ENCODE measurements around the gene LUZP2.

The LUZP2 gene

DNA sequence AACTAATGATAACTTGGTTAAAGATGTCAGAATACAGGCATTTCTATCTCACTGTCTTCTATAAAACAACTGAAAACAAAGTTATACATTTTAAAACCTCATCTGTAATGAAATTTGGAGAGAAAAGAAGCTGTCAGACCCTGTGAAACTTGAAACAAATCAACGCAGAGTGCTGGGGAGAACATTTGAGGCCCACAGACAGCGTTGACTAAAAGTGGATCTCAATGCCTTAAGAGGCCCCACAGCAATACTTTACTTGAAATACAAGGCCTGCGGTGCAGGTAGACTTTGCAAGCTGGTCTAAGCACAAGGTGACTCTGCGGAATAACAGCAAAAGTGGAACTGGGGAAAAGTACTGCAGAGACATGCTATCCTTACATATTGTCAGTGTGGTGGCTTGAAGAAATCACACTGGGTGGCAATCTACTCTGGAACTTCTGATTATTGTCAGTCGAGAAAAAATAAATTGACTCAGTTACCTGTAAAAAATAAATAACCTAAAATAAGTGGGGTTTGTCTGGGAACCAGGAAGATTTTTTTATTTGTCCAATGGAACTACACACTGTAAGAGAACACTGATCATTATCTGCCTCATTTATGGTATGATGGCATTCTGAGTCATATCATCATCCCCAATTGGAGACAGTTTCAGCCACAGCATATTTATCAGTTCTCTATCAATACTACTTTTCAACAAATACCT lies 138.9 kb downstream of the LUZP2 start:
- no peaks in the 10 kb centered on the region for H3K36me3 ChIP-seq (ENCODE audit: insufficient read depth, low read length)
- H3K27me3 ChIP-seq (ENCODE audit: insufficient read depth, low read length) = no peaks in the 10 kb centered on the region
- H3K4me3 ChIP-seq (ENCODE audit: low read length) = no peak overlapping the region
- H3K9ac ChIP-seq (ENCODE audit: low read depth, low read length) = no peak overlapping the region
- no peaks in the 10 kb centered on the region for H3K4me1 ChIP-seq (ENCODE audit: insufficient read depth, low read length)
- WGBS = 98% methylated on average over 4 of the region's 5 CpGs
- H3K9me3 ChIP-seq (ENCODE audit: insufficient read depth, low read depth, low read length) = no peaks in the 10 kb centered on the region
- no peak overlapping the region for H3K27ac ChIP-seq (ENCODE audit: low read depth, low read length)

DNA sequence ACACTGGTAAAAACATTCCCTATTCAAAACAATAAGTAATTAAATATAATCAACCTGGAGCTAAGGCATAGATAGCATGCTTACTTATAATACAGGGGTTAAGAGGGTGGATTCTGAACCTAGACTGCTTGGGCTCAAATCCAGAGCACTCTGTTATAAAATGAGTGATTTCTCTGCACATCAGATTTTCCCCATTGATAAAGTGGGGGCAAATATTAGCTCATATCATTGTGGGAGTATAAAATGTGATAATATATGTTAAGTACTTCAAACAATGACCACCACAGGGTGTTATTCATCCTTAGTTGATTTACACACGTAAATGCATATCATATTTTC lies 139.4 kb downstream of the LUZP2 start:
- H3K4me3 ChIP-seq (ENCODE audit: low read length) = no peak overlapping the region
- H3K9me3 ChIP-seq (ENCODE audit: insufficient read depth, low read depth, low read length) = no peaks in the 10 kb centered on the region
- no peak overlapping the region for H3K27ac ChIP-seq (ENCODE audit: low read depth, low read length)
- H3K36me3 ChIP-seq (ENCODE audit: insufficient read depth, low read length) = no peaks in the 10 kb centered on the region
- H3K9ac ChIP-seq (ENCODE audit: low read depth, low read length) = no peak overlapping the region
- 96% methylated on average over 1 of the region's 1 CpG for WGBS
- H3K27me3 ChIP-seq (ENCODE audit: insufficient read depth, low read length) = no peaks in the 10 kb centered on the region
- H3K4me1 ChIP-seq (ENCODE audit: insufficient read depth, low read length) = no peaks in the 10 kb centered on the region

DNA sequence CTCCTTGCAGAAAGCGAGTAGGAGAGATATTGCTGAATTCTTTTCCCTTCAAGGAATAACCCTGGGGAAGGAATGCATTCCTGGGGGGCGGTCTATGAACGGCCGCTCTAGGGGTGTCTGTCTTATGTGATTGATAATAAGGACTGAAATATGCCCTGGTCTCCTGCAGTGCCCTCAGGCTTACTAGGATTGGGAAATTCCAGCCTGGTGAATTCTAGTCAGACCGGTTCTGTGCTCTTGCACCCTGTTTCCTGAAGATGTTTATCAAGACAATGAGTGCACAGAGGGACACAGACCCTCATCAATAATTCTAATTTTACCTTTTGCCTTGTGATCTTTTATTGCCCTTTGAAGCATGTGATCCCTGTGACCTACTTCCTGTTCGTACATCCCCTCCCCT lies 140.7 kb downstream of the LUZP2 start:
- WGBS = 90% methylated on average over 6 of the region's 6 CpGs
- Histone ChIP-seq H3K4me3 (ENCODE audit: low read length) (no peak overlapping the region), H3K9me3 (ENCODE audit: insufficient read depth, low read depth, low read length) (no peaks in the 10 kb centered on the region), H3K36me3 (ENCODE audit: insufficient read depth, low read length) (no peaks in the 10 kb centered on the region), H3K9ac (ENCODE audit: low read depth, low read length) (no peak overlapping the region), H3K4me1 (ENCODE audit: insufficient read depth, low read length) (no peaks in the 10 kb centered on the region), H3K27ac (ENCODE audit: low read depth, low read length) (no peak overlapping the region), H3K27me3 (ENCODE audit: insufficient read depth, low read length) (no peaks in the 10 kb centered on the region)

DNA sequence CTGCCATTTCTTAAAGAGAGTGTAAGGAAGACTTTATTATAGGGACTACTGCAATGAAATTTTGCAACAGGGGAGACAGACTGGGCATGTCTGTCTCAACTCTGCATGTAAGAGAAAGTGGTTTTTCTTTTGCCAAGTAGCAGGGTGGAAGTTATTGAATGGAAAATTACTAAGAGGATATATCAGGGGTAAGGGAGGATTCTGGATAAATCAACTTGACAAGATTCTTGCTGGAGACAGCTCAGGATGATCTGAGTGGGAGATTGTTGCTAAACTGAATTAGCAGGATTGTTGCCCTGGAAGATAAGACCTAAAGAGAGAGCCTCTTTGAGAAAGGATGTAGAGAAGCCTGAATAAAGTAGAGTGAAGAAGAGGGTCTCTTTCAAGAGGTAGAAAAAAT lies 145.8 kb downstream of the LUZP2 start:
- Histone ChIP-seq H3K9me3 (ENCODE audit: insufficient read depth, low read depth, low read length) (no peaks in the 10 kb centered on the region), H3K36me3 (ENCODE audit: insufficient read depth, low read length) (no peaks in the 10 kb centered on the region), H3K27ac (ENCODE audit: low read depth, low read length) (no peak overlapping the region), H3K4me1 (ENCODE audit: insufficient read depth, low read length) (peaks cover 5% of the 10 kb centered on the region; the same call in 1 of the 2 replicates), H3K27me3 (ENCODE audit: insufficient read depth, low read length) (no peaks in the 10 kb centered on the region), H3K9ac (ENCODE audit: low read depth, low read length) (no peak overlapping the region), H3K4me3 (ENCODE audit: low read length) (no peak overlapping the region)

DNA sequence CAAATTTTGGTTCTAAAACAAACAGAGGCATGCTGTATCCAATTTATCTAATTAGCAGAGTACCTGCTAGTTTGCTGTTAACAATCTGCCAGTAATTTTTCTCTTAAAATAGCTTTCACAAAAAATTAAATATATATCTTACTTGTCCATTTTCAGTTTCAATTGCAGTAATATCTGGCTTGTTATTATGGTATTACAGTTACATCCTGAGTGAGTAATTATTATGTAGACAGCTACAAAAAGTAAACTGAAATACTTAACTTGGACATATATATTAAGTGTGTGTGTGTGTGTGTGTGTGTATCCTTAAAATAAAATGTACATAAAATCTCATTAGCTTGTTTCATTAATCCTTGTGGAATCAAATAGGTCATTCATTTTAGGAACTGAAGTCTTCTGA lies 148.7 kb downstream of the LUZP2 start:
- Histone ChIP-seq H3K4me3 (ENCODE audit: low read length) (no peak overlapping the region), H3K36me3 (ENCODE audit: insufficient read depth, low read length) (no peaks in the 10 kb centered on the region), H3K27ac (ENCODE audit: low read depth, low read length) (no peak overlapping the region), H3K9me3 (ENCODE audit: insufficient read depth, low read depth, low read length) (no peaks in the 10 kb centered on the region), H3K27me3 (ENCODE audit: insufficient read depth, low read length) (no peaks in the 10 kb centered on the region), H3K9ac (ENCODE audit: low read depth, low read length) (no peak overlapping the region), H3K4me1 (ENCODE audit: insufficient read depth, low read length) (peaks cover 5% of the 10 kb centered on the region; the same call in 1 of the 2 replicates)

DNA sequence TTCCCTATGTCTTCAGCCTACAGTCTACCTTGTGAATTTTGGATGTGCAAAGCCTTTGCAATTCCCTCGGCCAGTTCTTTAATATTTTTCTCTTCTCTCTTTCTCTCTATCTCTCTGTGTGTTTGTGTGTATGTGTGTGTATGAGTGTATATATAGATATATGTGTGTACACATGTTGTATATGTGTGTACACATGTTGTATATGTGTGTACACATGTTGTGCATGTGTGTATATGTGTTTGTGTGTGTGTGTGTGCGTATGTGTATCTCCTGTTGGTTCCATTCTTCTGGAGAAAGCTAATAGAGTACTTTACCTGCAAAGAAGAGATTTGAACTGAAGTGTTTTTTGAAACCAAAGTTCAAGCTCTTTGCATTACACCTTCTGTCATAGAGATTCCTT lies 155.0 kb downstream of the LUZP2 start:
- Histone ChIP-seq H3K27ac (ENCODE audit: low read depth, low read length) (no peak overlapping the region), H3K9ac (ENCODE audit: low read depth, low read length) (no peak overlapping the region), H3K36me3 (ENCODE audit: insufficient read depth, low read length) (no peaks in the 10 kb centered on the region), H3K4me3 (ENCODE audit: low read length) (no peak overlapping the region), H3K27me3 (ENCODE audit: insufficient read depth, low read length) (no peaks in the 10 kb centered on the region), H3K4me1 (ENCODE audit: insufficient read depth, low read length) (no peaks in the 10 kb centered on the region), H3K9me3 (ENCODE audit: insufficient read depth, low read depth, low read length) (no peaks in the 10 kb centered on the region)
- WGBS = 90% methylated on average over 1 of the region's 2 CpGs

DNA sequence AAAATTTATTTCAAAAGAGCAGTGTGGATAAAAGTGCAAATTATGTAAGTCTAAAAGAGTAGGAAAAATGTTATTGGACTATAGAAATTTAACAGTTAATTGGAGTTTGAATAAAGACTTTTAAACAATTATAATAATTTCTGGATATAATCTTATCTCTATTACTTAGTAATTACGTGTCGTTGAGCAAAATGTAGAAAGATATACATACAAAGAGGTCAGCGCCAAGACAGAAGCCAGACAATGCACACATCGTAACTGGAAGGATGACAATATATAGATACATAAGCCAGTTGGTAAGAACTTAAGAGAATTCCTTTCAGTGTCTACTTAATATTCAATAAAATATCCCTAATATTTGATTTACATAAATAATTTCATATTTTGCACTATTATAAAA lies 157.0 kb downstream of the LUZP2 start:
- no peaks in the 10 kb centered on the region for H3K9me3 ChIP-seq (ENCODE audit: insufficient read depth, low read depth, low read length)
- H3K27me3 ChIP-seq (ENCODE audit: insufficient read depth, low read length) = no peaks in the 10 kb centered on the region
- H3K36me3 ChIP-seq (ENCODE audit: insufficient read depth, low read length) = no peaks in the 10 kb centered on the region
- 100% methylated on average over 4 of the region's 4 CpGs for WGBS
- no peaks in the 10 kb centered on the region for H3K4me1 ChIP-seq (ENCODE audit: insufficient read depth, low read length)
- no peak overlapping the region for H3K9ac ChIP-seq (ENCODE audit: low read depth, low read length)
- no peak overlapping the region for H3K4me3 ChIP-seq (ENCODE audit: low read length)
- H3K27ac ChIP-seq (ENCODE audit: low read depth, low read length) = no peak overlapping the region

DNA sequence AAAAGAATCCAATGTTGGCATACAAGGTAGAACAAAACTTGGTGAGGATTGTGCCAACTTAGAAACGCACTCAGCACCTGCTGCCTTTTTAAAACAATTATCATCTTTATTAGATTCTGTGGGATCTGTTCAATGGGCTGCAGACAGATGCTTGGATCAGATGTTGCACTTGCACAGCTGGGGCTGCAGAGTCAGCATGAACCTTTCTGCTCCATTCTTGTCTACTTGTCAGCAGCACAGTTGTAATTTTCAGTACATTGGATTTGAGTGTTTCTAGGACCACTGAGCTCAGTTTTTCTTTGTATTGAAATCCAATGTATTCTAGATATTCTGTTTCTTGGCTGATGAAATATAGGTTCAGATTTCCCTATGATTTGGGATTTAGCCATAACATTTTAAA lies 164.5 kb downstream of the LUZP2 start:
- Histone ChIP-seq H3K27me3 (ENCODE audit: insufficient read depth, low read length) (no peaks in the 10 kb centered on the region), H3K27ac (ENCODE audit: low read depth, low read length) (no peak overlapping the region), H3K4me1 (ENCODE audit: insufficient read depth, low read length) (no peaks in the 10 kb centered on the region), H3K36me3 (ENCODE audit: insufficient read depth, low read length) (no peaks in the 10 kb centered on the region), H3K9me3 (ENCODE audit: insufficient read depth, low read depth, low read length) (0 out of 2 replicates have a peak, but pooled peaks cover 6% of the 10 kb centered on the region), H3K4me3 (ENCODE audit: low read length) (no peak overlapping the region), H3K9ac (ENCODE audit: low read depth, low read length) (no peak overlapping the region)
- WGBS = 88% methylated on average over 1 of the region's 1 CpG

DNA sequence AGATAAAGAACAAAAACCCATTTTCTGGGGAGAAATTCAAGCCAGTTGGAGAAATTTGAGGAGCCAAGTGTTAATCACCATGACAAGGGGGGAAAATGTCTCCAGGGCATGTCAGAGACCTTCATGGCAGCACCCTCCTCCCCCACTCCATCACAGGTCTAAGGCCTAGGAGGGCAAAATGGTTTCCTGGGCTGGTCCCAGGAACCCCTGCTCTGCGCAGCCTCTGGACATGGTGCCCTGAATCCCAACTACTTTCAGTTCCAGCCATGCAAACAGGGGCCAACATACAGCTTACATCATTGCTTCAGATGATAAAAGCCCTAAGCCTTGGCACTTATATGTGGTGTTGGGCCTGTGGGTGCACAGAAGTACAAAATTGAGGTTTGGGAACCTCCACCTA lies 167.5 kb downstream of the LUZP2 start:
- Histone ChIP-seq H3K36me3 (ENCODE audit: insufficient read depth, low read length) (no peaks in the 10 kb centered on the region), H3K27ac (ENCODE audit: low read depth, low read length) (no peak overlapping the region), H3K9me3 (ENCODE audit: insufficient read depth, low read depth, low read length) (0 out of 2 replicates have a peak, but pooled peaks cover 6% of the 10 kb centered on the region), H3K27me3 (ENCODE audit: insufficient read depth, low read length) (no peaks in the 10 kb centered on the region), H3K4me3 (ENCODE audit: low read length) (no peak overlapping the region), H3K4me1 (ENCODE audit: insufficient read depth, low read length) (peaks cover 8% of the 10 kb centered on the region), H3K9ac (ENCODE audit: low read depth, low read length) (no peak overlapping the region)
- 94% methylated on average over 1 of the region's 1 CpG for WGBS

DNA sequence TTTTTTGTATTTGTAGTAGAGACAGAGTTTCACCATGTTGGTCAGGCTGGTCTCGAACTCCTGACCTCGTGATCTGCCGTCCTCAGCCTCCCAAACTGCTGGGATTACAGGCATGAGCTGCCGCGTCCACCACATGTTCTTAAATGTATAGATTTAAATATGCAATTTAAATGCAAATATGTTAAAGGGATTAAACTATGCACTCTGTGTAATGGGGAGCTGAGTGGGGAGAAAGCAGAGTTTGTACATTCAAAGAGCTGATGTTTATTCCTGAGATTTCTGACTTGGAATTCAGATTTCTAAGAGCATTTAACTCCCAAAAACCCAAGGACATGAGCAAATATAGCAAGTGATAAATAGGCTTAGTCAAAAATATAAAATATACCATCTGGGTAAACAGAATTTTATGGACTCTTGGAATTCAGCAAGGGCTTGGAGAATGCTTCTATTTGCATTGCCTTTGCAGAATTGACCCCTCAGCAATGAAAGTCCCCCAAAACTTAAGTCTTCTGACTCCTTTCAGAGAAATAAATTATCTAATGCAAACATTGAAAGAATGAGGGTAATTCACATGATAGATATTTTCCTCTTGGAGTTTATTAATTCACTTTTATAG lies 170.6 kb downstream of the LUZP2 start:
- H3K27me3 ChIP-seq (ENCODE audit: insufficient read depth, low read length) = no peaks in the 10 kb centered on the region
- H3K36me3 ChIP-seq (ENCODE audit: insufficient read depth, low read length) = no peaks in the 10 kb centered on the region
- no peak overlapping the region for H3K9ac ChIP-seq (ENCODE audit: low read depth, low read length)
- 98% methylated on average over 3 of the region's 5 CpGs for WGBS
- peaks cover 19% of the 10 kb centered on the region for H3K4me1 ChIP-seq (ENCODE audit: insufficient read depth, low read length)
- H3K9me3 ChIP-seq (ENCODE audit: insufficient read depth, low read depth, low read length) = 0 out of 2 replicates have a peak, but pooled peaks cover 6% of the 10 kb centered on the region
- H3K27ac ChIP-seq (ENCODE audit: low read depth, low read length) = no peak overlapping the region
- H3K4me3 ChIP-seq (ENCODE audit: low read length) = no peak overlapping the region

DNA sequence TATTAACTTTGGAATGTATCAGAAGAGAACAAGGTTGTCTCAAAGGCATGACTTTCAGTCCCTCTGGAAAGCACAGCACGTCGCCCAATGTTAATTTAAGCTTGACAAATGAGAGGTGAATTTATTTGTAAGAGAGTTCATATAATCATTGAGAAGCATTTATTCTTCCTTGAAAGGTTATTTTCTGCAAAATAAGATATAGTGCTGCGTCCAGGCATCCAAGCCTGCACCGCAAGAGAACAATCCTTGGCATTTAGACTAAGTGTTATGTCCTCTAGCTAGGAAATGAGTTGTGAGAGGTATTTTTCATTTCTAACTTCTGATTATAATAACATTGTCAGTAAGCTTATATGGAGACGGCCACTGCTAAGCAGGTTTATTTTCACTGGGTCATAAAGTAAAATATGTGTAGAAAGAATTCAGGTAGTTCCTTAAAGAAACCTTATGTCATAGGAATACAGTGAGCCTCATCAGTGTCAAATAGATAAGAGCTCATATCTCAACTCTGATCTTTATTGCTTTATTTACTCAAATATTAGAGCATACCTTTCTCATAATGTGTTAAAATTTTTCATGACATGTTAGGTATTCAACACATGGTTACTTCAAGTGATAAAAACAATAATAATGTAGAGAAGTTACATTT lies 182.0 kb downstream of the LUZP2 start:
- peak overlapping the region; percentile 47; the same call in 1 of the 2 replicates for H3K27ac ChIP-seq (ENCODE audit: low read depth, low read length)
- H3K9ac ChIP-seq (ENCODE audit: low read depth, low read length) = no peak overlapping the region
- H3K4me1 ChIP-seq (ENCODE audit: insufficient read depth, low read length) = peaks cover 25% of the 10 kb centered on the region
- no peaks in the 10 kb centered on the region for H3K27me3 ChIP-seq (ENCODE audit: insufficient read depth, low read length)
- 94% methylated on average over 5 of the region's 5 CpGs for WGBS
- H3K4me3 ChIP-seq (ENCODE audit: low read length) = no peak overlapping the region
- no peaks in the 10 kb centered on the region for H3K36me3 ChIP-seq (ENCODE audit: insufficient read depth, low read length)
- H3K9me3 ChIP-seq (ENCODE audit: insufficient read depth, low read depth, low read length) = no peaks in the 10 kb centered on the region
